ENCODE results near the gene MYBPH. TPM values are rescaled to one million over a fixed set of nuclear protein-coding genes. Genes with fewer than 3 reads are reported as not detected.

MYBPH gene
- total and polyA plus RNA-seq, 12 donors: 0.64 TPM; not detected in 11

- H3K36me3 ChIP-seq (replicated peaks in 1 of 2): no peaks in the 10 kb centered on the region
Observed at GRCh38 chr1:203200916-203201315, 25.3 kb upstream of the MYBPH start.

GRCh38 chr1:203199816-203200571 is 24.4 kb upstream of the MYBPH start:
- intact Hi-C loops (cut with DNase I): no loop called here
- no peaks in the 10 kb centered on the region for H3K36me3 ChIP-seq (replicated peaks in 1 of 2)
- WGBS, 4 donors: 53 to 60% (median 59%) methylated on average over 8 of the region's 8 CpGs
- no peak for DNase-seq
- peak overlapping the region in 2 of 5 donors; percentile 44 to 66 for H3K27ac ChIP-seq
- no peaks in the 10 kb centered on the region for H3K27me3 ChIP-seq
- no peak for TF ChIP-seq CTCF (IDR thresholded peaks at IDR 0.05)
- TF ChIP-seq POLR2A (IDR thresholded peaks at IDR 0.05): no peak
- no peaks in the 10 kb centered on the region for H3K9me3 ChIP-seq (replicated peaks in 1 of 3)
- H3K4me1 ChIP-seq (replicated peaks in 1 of 2): no peaks in the 10 kb centered on the region
- H3K4me3 ChIP-seq: no peak overlapping the region

More at GRCh38 chr1:203200916-203201315, 25.3 kb upstream of the MYBPH start:
- Histone ChIP-seq H3K27ac (peak overlapping the region in 2 of 5 donors; percentile 44 to 66), H3K9me3 (replicated peaks in 1 of 3) (no peaks in the 10 kb centered on the region), H3K4me1 (replicated peaks in 1 of 2) (no peaks in the 10 kb centered on the region), H3K4me3 (no peak overlapping the region), H3K27me3 (no peaks in the 10 kb centered on the region)
- 63 to 94% (median 76%) methylated on average over 1 of the region's 1 CpG for WGBS, 4 donors
- DNase-seq: no peak
- intact Hi-C loops (cut with DNase I): no loop called here
- TF ChIP-seq CTCF (IDR thresholded peaks at IDR 0.05): no peak
- no peak for TF ChIP-seq POLR2A (IDR thresholded peaks at IDR 0.05)

- DNase-seq: no peak
- intact Hi-C loops (cut with DNase I): no loop called here
- no peak for TF ChIP-seq CTCF (IDR thresholded peaks at IDR 0.05)
- TF ChIP-seq POLR2A (IDR thresholded peaks at IDR 0.05): no peak
- H3K9me3 ChIP-seq (replicated peaks in 1 of 3): no peaks in the 10 kb centered on the region
- H3K27ac ChIP-seq: peak overlapping the region in 2 of 5 donors; percentile 34 to 66
- H3K36me3 ChIP-seq (replicated peaks in 1 of 2): no peaks in the 10 kb centered on the region
- H3K4me3 ChIP-seq: no peak overlapping the region
- H3K4me1 ChIP-seq (replicated peaks in 1 of 2): no peaks in the 10 kb centered on the region
- WGBS, 4 donors: 84 to 92% (median 88%) methylated on average over 6 of the region's 6 CpGs
- H3K27me3 ChIP-seq: no peaks in the 10 kb centered on the region
Observed at GRCh38 chr1:203199481-203199815, 23.8 kb upstream of the MYBPH start.

GRCh38 chr1:203199002-203199401 is 23.4 kb upstream of the MYBPH start:
- TF ChIP-seq CTCF (IDR thresholded peaks at IDR 0.05) (no peak), POLR2A (IDR thresholded peaks at IDR 0.05) (no peak)
- peak overlapping the region in 1 of 5 donors; percentile 22 for H3K27ac ChIP-seq
- WGBS, 4 donors: 69 to 85% (median 83%) methylated on average over 3 of the region's 3 CpGs
- DNase-seq: no peak
- intact Hi-C loops (cut with DNase I): no loop called here
- no peaks in the 10 kb centered on the region for H3K9me3 ChIP-seq (replicated peaks in 1 of 3)
- no peaks in the 10 kb centered on the region for H3K4me1 ChIP-seq (replicated peaks in 1 of 2)
- H3K27me3 ChIP-seq: no peaks in the 10 kb centered on the region
- H3K4me3 ChIP-seq: no peak overlapping the region
- H3K36me3 ChIP-seq (replicated peaks in 1 of 2): no peaks in the 10 kb centered on the region

Data from adrenal gland (tissue), 12 donors.